ENCODE measurements around the gene ITPR3.

DNA sequence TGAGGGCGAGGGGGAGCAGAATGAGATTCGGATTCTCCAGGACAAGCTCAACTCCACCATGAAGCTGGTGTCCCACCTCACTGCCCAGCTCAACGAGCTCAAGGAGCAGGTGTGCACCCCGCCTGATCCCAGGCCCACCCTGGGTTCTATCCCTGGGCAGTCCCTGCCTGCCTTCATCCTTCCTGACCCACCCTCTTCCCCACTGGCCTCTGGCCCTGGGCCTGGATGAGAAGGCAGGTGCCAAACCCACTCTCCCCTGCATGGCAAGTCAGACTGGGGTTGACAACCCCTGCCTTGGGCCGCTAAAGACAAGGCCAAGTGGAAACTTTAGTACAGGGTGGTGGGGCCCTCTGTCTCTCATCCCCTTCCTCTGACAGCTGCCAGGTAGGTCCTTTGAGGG lies 73.9 kb downstream of the ITPR3 start:
- TF ChIP-seq, protein P1, sequence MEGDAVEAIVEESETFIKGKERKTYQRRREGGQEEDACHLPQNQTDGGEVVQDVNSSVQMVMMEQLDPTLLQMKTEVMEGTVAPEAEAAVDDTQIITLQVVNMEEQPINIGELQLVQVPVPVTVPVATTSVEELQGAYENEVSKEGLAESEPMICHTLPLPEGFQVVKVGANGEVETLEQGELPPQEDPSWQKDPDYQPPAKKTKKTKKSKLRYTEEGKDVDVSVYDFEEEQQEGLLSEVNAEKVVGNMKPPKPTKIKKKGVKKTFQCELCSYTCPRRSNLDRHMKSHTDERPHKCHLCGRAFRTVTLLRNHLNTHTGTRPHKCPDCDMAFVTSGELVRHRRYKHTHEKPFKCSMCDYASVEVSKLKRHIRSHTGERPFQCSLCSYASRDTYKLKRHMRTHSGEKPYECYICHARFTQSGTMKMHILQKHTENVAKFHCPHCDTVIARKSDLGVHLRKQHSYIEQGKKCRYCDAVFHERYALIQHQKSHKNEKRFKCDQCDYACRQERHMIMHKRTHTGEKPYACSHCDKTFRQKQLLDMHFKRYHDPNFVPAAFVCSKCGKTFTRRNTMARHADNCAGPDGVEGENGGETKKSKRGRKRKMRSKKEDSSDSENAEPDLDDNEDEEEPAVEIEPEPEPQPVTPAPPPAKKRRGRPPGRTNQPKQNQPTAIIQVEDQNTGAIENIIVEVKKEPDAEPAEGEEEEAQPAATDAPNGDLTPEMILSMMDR (IDR thresholded peaks at IDR 0.05; ENCODE audit: low read depth, low read length, missing input control): no peak
- TF ChIP-seq TAF1 (conservative IDR thresholded peaks at IDR 0.05) (no peak), RAD21 (IDR thresholded peaks at IDR 0.05) (no peak), YY1 (IDR thresholded peaks at IDR 0.05) (no peak), FOXA1 (IDR thresholded peaks at IDR 0.05) (no peak), JUND (IDR thresholded peaks at IDR 0.05) (no peak), GABPA (IDR thresholded peaks at IDR 0.05 in 1 of 2, conservative IDR thresholded peaks at IDR 0.05 in 1 of 2) (no peak), NR2F2 (IDR thresholded peaks at IDR 0.05) (no peak)
- TF ChIP-seq, protein P2, sequence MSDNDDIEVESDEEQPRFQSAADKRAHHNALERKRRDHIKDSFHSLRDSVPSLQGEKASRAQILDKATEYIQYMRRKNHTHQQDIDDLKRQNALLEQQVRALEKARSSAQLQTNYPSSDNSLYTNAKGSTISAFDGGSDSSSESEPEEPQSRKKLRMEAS (IDR thresholded peaks at IDR 0.05): no peak
- TF ChIP-seq, protein P3, sequence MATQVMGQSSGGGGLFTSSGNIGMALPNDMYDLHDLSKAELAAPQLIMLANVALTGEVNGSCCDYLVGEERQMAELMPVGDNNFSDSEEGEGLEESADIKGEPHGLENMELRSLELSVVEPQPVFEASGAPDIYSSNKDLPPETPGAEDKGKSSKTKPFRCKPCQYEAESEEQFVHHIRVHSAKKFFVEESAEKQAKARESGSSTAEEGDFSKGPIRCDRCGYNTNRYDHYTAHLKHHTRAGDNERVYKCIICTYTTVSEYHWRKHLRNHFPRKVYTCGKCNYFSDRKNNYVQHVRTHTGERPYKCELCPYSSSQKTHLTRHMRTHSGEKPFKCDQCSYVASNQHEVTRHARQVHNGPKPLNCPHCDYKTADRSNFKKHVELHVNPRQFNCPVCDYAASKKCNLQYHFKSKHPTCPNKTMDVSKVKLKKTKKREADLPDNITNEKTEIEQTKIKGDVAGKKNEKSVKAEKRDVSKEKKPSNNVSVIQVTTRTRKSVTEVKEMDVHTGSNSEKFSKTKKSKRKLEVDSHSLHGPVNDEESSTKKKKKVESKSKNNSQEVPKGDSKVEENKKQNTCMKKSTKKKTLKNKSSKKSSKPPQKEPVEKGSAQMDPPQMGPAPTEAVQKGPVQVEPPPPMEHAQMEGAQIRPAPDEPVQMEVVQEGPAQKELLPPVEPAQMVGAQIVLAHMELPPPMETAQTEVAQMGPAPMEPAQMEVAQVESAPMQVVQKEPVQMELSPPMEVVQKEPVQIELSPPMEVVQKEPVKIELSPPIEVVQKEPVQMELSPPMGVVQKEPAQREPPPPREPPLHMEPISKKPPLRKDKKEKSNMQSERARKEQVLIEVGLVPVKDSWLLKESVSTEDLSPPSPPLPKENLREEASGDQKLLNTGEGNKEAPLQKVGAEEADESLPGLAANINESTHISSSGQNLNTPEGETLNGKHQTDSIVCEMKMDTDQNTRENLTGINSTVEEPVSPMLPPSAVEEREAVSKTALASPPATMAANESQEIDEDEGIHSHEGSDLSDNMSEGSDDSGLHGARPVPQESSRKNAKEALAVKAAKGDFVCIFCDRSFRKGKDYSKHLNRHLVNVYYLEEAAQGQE (IDR thresholded peaks at IDR 0.05): no peak
- TF ChIP-seq, protein P4, sequence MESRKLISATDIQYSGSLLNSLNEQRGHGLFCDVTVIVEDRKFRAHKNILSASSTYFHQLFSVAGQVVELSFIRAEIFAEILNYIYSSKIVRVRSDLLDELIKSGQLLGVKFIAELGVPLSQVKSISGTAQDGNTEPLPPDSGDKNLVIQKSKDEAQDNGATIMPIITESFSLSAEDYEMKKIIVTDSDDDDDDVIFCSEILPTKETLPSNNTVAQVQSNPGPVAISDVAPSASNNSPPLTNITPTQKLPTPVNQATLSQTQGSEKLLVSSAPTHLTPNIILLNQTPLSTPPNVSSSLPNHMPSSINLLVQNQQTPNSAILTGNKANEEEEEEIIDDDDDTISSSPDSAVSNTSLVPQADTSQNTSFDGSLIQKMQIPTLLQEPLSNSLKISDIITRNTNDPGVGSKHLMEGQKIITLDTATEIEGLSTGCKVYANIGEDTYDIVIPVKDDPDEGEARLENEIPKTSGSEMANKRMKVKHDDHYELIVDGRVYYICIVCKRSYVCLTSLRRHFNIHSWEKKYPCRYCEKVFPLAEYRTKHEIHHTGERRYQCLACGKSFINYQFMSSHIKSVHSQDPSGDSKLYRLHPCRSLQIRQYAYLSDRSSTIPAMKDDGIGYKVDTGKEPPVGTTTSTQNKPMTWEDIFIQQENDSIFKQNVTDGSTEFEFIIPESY (IDR thresholded peaks at IDR 0.05): no peak
- TF ChIP-seq, protein P5, sequence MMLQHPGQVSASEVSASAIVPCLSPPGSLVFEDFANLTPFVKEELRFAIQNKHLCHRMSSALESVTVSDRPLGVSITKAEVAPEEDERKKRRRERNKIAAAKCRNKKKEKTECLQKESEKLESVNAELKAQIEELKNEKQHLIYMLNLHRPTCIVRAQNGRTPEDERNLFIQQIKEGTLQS (IDR thresholded peaks at IDR 0.05): no peak
